HL-60 (cell line): ENCODE measurements around the gene PLD6.
"Not testable (repeated sequence)": the region's sequence is repeated elsewhere in the genome, so short reads cannot be mapped to it uniquely, and the experiment has no call there.

Experiments
- GABPA ChIP-seq: IDR thresholded peaks from 2 replicates; pipeline ENCODE4 v1.6.1; 2012; ENCODE audit warnings: low read depth
- TF ChIP-seq, protein P1 (sequence below): IDR thresholded peaks from one replicate; pipeline ENCODE4 v1.5.1; 2011; ENCODE audit warnings: low read length, control low read depth, inconsistent platforms; ENCODE audit not compliant: insufficient read depth
- TF ChIP-seq, protein P2 (sequence below): IDR thresholded peaks from 2 replicates; pipeline ENCODE4 v1.6.1; 2012; ENCODE audit warnings: low read depth; ENCODE audit not compliant: insufficient replicate concordance

DNA sequence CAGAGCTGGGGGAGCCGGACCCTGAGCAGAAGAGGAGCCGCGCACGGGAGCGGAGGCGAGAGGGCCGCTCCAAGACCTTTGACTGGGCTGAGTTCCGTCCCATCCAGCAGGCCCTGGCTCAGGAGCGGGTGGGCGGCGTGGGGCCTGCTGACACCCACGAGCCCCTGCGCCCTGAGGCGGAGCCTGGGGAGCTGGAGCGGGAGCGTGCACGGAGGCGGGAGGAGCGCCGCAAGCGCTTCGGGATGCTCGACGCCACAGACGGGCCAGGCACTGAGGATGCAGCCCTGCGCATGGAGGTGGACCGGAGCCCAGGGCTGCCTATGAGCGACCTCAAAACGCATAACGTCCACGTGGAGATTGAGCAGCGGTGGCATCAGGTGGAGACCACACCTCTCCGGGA lies 47.6 kb downstream of the PLD6 start:
- TF ChIP-seq, protein P1, sequence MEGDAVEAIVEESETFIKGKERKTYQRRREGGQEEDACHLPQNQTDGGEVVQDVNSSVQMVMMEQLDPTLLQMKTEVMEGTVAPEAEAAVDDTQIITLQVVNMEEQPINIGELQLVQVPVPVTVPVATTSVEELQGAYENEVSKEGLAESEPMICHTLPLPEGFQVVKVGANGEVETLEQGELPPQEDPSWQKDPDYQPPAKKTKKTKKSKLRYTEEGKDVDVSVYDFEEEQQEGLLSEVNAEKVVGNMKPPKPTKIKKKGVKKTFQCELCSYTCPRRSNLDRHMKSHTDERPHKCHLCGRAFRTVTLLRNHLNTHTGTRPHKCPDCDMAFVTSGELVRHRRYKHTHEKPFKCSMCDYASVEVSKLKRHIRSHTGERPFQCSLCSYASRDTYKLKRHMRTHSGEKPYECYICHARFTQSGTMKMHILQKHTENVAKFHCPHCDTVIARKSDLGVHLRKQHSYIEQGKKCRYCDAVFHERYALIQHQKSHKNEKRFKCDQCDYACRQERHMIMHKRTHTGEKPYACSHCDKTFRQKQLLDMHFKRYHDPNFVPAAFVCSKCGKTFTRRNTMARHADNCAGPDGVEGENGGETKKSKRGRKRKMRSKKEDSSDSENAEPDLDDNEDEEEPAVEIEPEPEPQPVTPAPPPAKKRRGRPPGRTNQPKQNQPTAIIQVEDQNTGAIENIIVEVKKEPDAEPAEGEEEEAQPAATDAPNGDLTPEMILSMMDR: not testable (repeated sequence)
- TF ChIP-seq, protein P2, sequence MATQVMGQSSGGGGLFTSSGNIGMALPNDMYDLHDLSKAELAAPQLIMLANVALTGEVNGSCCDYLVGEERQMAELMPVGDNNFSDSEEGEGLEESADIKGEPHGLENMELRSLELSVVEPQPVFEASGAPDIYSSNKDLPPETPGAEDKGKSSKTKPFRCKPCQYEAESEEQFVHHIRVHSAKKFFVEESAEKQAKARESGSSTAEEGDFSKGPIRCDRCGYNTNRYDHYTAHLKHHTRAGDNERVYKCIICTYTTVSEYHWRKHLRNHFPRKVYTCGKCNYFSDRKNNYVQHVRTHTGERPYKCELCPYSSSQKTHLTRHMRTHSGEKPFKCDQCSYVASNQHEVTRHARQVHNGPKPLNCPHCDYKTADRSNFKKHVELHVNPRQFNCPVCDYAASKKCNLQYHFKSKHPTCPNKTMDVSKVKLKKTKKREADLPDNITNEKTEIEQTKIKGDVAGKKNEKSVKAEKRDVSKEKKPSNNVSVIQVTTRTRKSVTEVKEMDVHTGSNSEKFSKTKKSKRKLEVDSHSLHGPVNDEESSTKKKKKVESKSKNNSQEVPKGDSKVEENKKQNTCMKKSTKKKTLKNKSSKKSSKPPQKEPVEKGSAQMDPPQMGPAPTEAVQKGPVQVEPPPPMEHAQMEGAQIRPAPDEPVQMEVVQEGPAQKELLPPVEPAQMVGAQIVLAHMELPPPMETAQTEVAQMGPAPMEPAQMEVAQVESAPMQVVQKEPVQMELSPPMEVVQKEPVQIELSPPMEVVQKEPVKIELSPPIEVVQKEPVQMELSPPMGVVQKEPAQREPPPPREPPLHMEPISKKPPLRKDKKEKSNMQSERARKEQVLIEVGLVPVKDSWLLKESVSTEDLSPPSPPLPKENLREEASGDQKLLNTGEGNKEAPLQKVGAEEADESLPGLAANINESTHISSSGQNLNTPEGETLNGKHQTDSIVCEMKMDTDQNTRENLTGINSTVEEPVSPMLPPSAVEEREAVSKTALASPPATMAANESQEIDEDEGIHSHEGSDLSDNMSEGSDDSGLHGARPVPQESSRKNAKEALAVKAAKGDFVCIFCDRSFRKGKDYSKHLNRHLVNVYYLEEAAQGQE: not testable (repeated sequence)
- not testable (repeated sequence) for TF ChIP-seq GABPA
